ENCODE measurements around the gene VRTN.

VRTN gene

GRCh38 chr14:74402401-74403251, 54.4 kb downstream of the VRTN start:
- ChIA-PET CTCF (no interaction called here), POLR2A (no interaction called here)

DNA sequence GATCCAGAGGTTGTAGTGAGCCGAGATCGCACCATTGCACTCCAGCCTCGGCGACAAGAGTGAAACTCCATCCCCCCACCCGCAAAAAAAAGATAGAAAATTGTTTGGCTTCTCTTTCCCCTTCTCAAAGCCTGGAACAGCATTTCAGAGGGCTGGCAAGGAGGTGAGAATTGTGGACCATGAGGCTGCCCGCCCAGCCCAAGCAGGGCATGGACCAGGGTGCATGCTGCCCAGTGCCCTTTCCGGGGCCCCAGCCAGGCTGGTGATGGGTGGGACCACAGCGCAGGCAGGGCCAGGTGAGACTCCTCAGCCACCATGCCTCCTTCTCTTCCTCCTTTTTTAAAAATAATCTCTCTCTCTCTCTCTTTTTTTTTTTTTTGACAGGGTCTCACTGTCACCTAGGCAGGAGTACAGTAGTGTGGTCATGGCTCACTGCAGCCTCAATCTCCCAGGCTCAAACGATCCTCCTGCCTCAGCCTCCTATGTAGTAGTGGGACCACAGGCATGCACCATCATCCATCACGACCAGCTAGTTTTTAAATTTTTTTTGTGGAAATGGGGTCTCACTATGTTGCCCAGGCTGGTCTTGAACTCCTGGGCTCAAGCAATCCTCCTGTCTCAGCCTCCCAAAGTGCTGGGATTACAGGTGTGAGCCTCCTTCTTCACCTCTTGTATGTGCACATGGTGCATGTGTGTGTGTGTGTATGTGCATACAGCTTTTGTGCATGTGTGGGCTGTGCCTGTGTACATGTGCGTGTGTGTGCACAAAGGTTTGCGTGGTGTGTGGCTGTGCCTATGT, 55.5 kb downstream of the VRTN start:
- CTCF ChIA-PET = interaction anchor here (0.6 kb wide), 1 partner anchor 74 kb away, joined by 3 read pairs; no protein-coding TSS in a partner anchor
- TF ChIP-seq SUZ12 (IDR thresholded peaks at IDR 0.05) (no peak), L3MBTL2 (conservative IDR thresholded peaks at IDR 0.05) (no peak), TARDBP (IDR thresholded peaks at IDR 0.05) (no peak), FOXK2 (IDR thresholded peaks at IDR 0.05) (no peak), ARNT (IDR thresholded peaks at IDR 0.05) (no peak), ELF4 (IDR thresholded peaks at IDR 0.05) (no peak)
- POLR2A ChIA-PET = no interaction called here
- DNase-seq (ENCODE audit: extremely low spot score) = no peak

More at GRCh38 chr14:74402401-74403251, 54.4 kb downstream of the VRTN start:
- TF ChIP-seq TARDBP (IDR thresholded peaks at IDR 0.05) (no peak), CTBP1 (IDR thresholded peaks at IDR 0.05; ENCODE audit: borderline replicate concordance) (no peak), L3MBTL2 (conservative IDR thresholded peaks at IDR 0.05) (no peak), ELF4 (IDR thresholded peaks at IDR 0.05) (no peak), HDGF (IDR thresholded peaks at IDR 0.05; ENCODE audit: borderline replicate concordance) (no peak), FOXK2 (IDR thresholded peaks at IDR 0.05) (no peak), SP1 (IDR thresholded peaks at IDR 0.05) (no peak), NFRKB (IDR thresholded peaks at IDR 0.05) (no peak), LEF1 (IDR thresholded peaks at IDR 0.05; ENCODE audit: borderline replicate concordance) (no peak), SUZ12 (IDR thresholded peaks at IDR 0.05) (no peak), ZNF384 (IDR thresholded peaks at IDR 0.05) (no peak), PKNOX1 (IDR thresholded peaks at IDR 0.05) (no peak), FOXA1 (IDR thresholded peaks at IDR 0.05) (no peak), ARNT (IDR thresholded peaks at IDR 0.05) (no peak), BHLHE40 (IDR thresholded peaks at IDR 0.05; ENCODE audit: borderline replicate concordance) (no peak), FOXM1 (IDR thresholded peaks at IDR 0.05; ENCODE audit: borderline replicate concordance) (no peak)
- no peak for DNase-seq (ENCODE audit: extremely low spot score)

- TF ChIP-seq LEF1 (IDR thresholded peaks at IDR 0.05; ENCODE audit: borderline replicate concordance) = no peak
- DNase-seq (ENCODE audit: extremely low spot score) = no peak
- CTCF ChIA-PET = interaction anchor here (0.6 kb wide), 1 partner anchor 74 kb away, joined by 3 read pairs; no protein-coding TSS in a partner anchor
- POLR2A ChIA-PET = no interaction called here
These were observed 56.2 kb downstream of the VRTN start for GRCh38 chr14:74404435-74404834.

- TF ChIP-seq FOXM1 (IDR thresholded peaks at IDR 0.05; ENCODE audit: borderline replicate concordance) (no peak), BHLHE40 (IDR thresholded peaks at IDR 0.05; ENCODE audit: borderline replicate concordance) (no peak), PKNOX1 (IDR thresholded peaks at IDR 0.05) (no peak), LEF1 (IDR thresholded peaks at IDR 0.05; ENCODE audit: borderline replicate concordance) (no peak), ARNT (IDR thresholded peaks at IDR 0.05) (no peak), FOXK2 (IDR thresholded peaks at IDR 0.05) (no peak), ZNF384 (IDR thresholded peaks at IDR 0.05) (no peak), SP1 (IDR thresholded peaks at IDR 0.05) (no peak), ELF4 (IDR thresholded peaks at IDR 0.05) (no peak), NFRKB (IDR thresholded peaks at IDR 0.05) (no peak), HDGF (IDR thresholded peaks at IDR 0.05; ENCODE audit: borderline replicate concordance) (no peak), L3MBTL2 (conservative IDR thresholded peaks at IDR 0.05) (no peak), FOXA1 (IDR thresholded peaks at IDR 0.05) (no peak), CTBP1 (IDR thresholded peaks at IDR 0.05; ENCODE audit: borderline replicate concordance) (no peak), SUZ12 (IDR thresholded peaks at IDR 0.05) (no peak), TARDBP (IDR thresholded peaks at IDR 0.05) (no peak)
- CTCF ChIA-PET = no interaction called here
- no peak for DNase-seq (ENCODE audit: extremely low spot score)
- POLR2A ChIA-PET = no interaction called here
These were observed 57.4 kb downstream of the VRTN start for GRCh38 chr14:74405663-74406062.

GRCh38 chr14:74407021-74407800, 58.9 kb downstream of the VRTN start:
- CTCF ChIA-PET = no interaction called here
- TF ChIP-seq HDGF (IDR thresholded peaks at IDR 0.05; ENCODE audit: borderline replicate concordance) (no peak), ZNF384 (IDR thresholded peaks at IDR 0.05) (no peak)
- POLR2A ChIA-PET = no interaction called here
- no peak for DNase-seq (ENCODE audit: extremely low spot score)

GRCh38 chr14:74407801-74408154, 59.5 kb downstream of the VRTN start:
- POLR2A ChIA-PET = no interaction called here
- no peak for DNase-seq (ENCODE audit: extremely low spot score)
- TF ChIP-seq CTBP1 (IDR thresholded peaks at IDR 0.05; ENCODE audit: borderline replicate concordance) (no peak), ELF4 (IDR thresholded peaks at IDR 0.05) (no peak), ZNF384 (IDR thresholded peaks at IDR 0.05) (no peak), ARNT (IDR thresholded peaks at IDR 0.05) (no peak), L3MBTL2 (conservative IDR thresholded peaks at IDR 0.05) (no peak), FOXA1 (IDR thresholded peaks at IDR 0.05) (no peak), TARDBP (IDR thresholded peaks at IDR 0.05) (no peak), BHLHE40 (IDR thresholded peaks at IDR 0.05; ENCODE audit: borderline replicate concordance) (no peak)
- CTCF ChIA-PET = no interaction called here

Data from HEK293T (cell line).